A673 (cell line): ENCODE data around the gene SAP30BP. TPM values are rescaled to one million over a fixed set of nuclear protein-coding genes. Genes with fewer than 3 reads are reported as not detected.

ENCODE experiments used
- BruUV-seq: library from RNA; stranded (reverse); fragments of 400-500 nt; replicated peaks from 2 replicates; lab custom pipeline; 2021; lab: Mats Ljungman, UMichigan
- CTCF ChIA-PET: fragments of 300-600 bp; sonication (Branson Sonifier 250); formaldehyde crosslinking; loops from one replicate; lab custom pipeline; 2022; ENCODE audit warnings: antibody characterized with exemption; lab: Charles Lee
- POLR2A ChIA-PET: fragments of 300-600 bp; sonication (Branson Sonifier 250); formaldehyde crosslinking; loops from one replicate; lab custom pipeline; 2022; ENCODE audit warnings: antibody characterized with exemption; ENCODE audit not compliant: low non-redundant PET; lab: Charles Lee
- DNase-seq: peaks from one replicate; pipeline ENCODE4 v3.0.0-alpha.2; 2015; ENCODE audit warnings: low spot score
- H3K27ac ChIP-seq: fragments of 200-600 bp; sonication (generic); 2 replicates; pipeline ENCODE4 v1.5.1; 2016; ENCODE audit warnings: mixed run types, low read depth, mild to moderate bottlenecking, mixed read lengths, antibody characterized with exemption, low read length; ENCODE audit not compliant: poor library complexity, severe bottlenecking
- H3K27me3 ChIP-seq: fragments of 200-600 bp; sonication (generic); replicated peaks from 2 replicates; pipeline ENCODE4 v1.6.1; 2017; ENCODE audit warnings: mixed run types, low read depth, mild to moderate bottlenecking, mixed read lengths, antibody characterized with exemption, low read length; ENCODE audit not compliant: insufficient read depth, poor library complexity
- H3K36me3 ChIP-seq: fragments of 200-600 bp; sonication (generic); 2 replicates; pipeline ENCODE4 v1.6.1; 2016; ENCODE audit warnings: mixed run types, mild to moderate bottlenecking, mixed read lengths, antibody characterized with exemption, low read length; ENCODE audit not compliant: insufficient read depth, poor library complexity, severe bottlenecking
- H3K4me1 ChIP-seq: fragments of 200-600 bp; sonication (generic); 2 replicates; pipeline ENCODE4 v1.6.1; 2017; ENCODE audit warnings: mixed run types, mild to moderate bottlenecking, mixed read lengths, antibody characterized with exemption, low read length; ENCODE audit not compliant: insufficient read depth, poor library complexity, severe bottlenecking
- H3K4me3 ChIP-seq: fragments of 200-600 bp; sonication (generic); 2 replicates; pipeline ENCODE4 v1.5.1; 2016; ENCODE audit warnings: low read depth, mixed run types, mild to moderate bottlenecking, mixed read lengths, low read length; ENCODE audit not compliant: poor library complexity, severe bottlenecking
- H3K9me3 ChIP-seq: fragments of 200-600 bp; sonication (generic); 2 replicates; pipeline ENCODE4 v1.6.1; 2016; ENCODE audit warnings: mixed run types, low read depth, mild to moderate bottlenecking, mixed read lengths, antibody characterized with exemption, low read length; ENCODE audit not compliant: poor library complexity, severe bottlenecking
- CTCF ChIP-seq: fragments of 300-800, 200-600 bp; sonication (generic); conservative IDR thresholded peaks from 2 replicates; pipeline ENCODE4 v1.5.1; 2017; ENCODE audit warnings: low read depth, mild to moderate bottlenecking, antibody characterized with exemption, low read length, moderate library complexity, mixed read lengths
- EZH2 ChIP-seq: fragments of 200-600 bp; sonication (generic); IDR thresholded peaks from 2 replicates; pipeline ENCODE4 v1.6.1; 2017; ENCODE audit warnings: borderline replicate concordance, low read depth, mild to moderate bottlenecking, mixed read lengths, antibody characterized with exemption, low read length; ENCODE audit not compliant: poor library complexity, severe bottlenecking
- intact Hi-C: fragments of 100-400 bp; cut with micrococcal nuclease; formaldehyde crosslinking; loops from one replicate; pipeline ENCODE4 v1.10.0; 2022; ENCODE audit not compliant: unreplicated experiment
- total RNA-seq: library from RNA; stranded (reverse); gene quantifications from 2 replicates; pipeline ENCODE4 v1.2.3, GENCODE V29; 2021

SAP30BP gene
- total RNA-seq, 1 experiment from 2014 or later, result 98.1 TPM

GRCh38 chr17:75623386-75623785 is 43.8 kb upstream of the SAP30BP start:
- H3K27ac ChIP-seq, result no peak overlapping the region
- no TSS peak for BruUV-seq
- no peak for DNase-seq
- ChIA-PET CTCF (no interaction called here), POLR2A (no interaction called here)
- intact Hi-C loops, result no loop called here
- no peaks in the 10 kb centered on the region for H3K4me1 ChIP-seq
- H3K36me3 ChIP-seq, result no peaks in the 10 kb centered on the region
- no peak overlapping the region for H3K4me3 ChIP-seq
- no peaks in the 10 kb centered on the region for H3K9me3 ChIP-seq
- TF ChIP-seq CTCF, result no peak
- TF ChIP-seq EZH2, result no peak
- no peaks in the 10 kb centered on the region for H3K27me3 ChIP-seq

- TF ChIP-seq CTCF (no peak), EZH2 (no peak)
- Histone ChIP-seq H3K4me1 (no peaks in the 10 kb centered on the region), H3K36me3 (no peaks in the 10 kb centered on the region), H3K27me3 (no peaks in the 10 kb centered on the region), H3K27ac (no peak overlapping the region), H3K4me3 (no peak overlapping the region), H3K9me3 (no peaks in the 10 kb centered on the region)
- intact Hi-C loops, result no loop called here
- no TSS peak for BruUV-seq
- POLR2A ChIA-PET, result no interaction called here
- CTCF ChIA-PET, result interaction anchor here (0.6 to 2.1 kb wide), 2 partner anchors 15 to 23 kb away, joined by 5 to 6 read pairs; no protein-coding TSS in a partner anchor
- DNase-seq, result no peak
Measured at GRCh38 chr17:75624021-75624420, 43.1 kb upstream of the SAP30BP start.

- TF ChIP-seq CTCF (no peak), EZH2 (no peak)
- H3K9me3 ChIP-seq, result no peaks in the 10 kb centered on the region
- no peak overlapping the region for H3K4me3 ChIP-seq
- ChIA-PET POLR2A (no interaction called here), CTCF (interaction anchor here (0.6 to 2.1 kb wide), 4 partner anchors 8 to 23 kb away, joined by 3 to 6 read pairs (median 4); partner anchors contain the start of gene SMIM5)
- intact Hi-C loops, result no loop called here
- H3K27me3 ChIP-seq, result no peaks in the 10 kb centered on the region
- H3K27ac ChIP-seq, result no peak overlapping the region
- H3K4me1 ChIP-seq, result no peaks in the 10 kb centered on the region
- BruUV-seq, result no TSS peak
- no peaks in the 10 kb centered on the region for H3K36me3 ChIP-seq
- DNase-seq, result no peak
Measured at GRCh38 chr17:75624714-75625345, 42.3 kb upstream of the SAP30BP start.
